Upper lobe of left lung (tissue), 4 donors: Measurements from ENCODE around the gene TFIP11.

Experiments
- CTCF ChIP-seq, 6 experiments: fragments of 450-650 bp in 4 of 6; fragments of 200-600 bp in 2 of 6; sonication (generic) in 2 of 6; IDR thresholded peaks; one replicate each; pipeline ENCODE4 v1.5.1; 2016 to 2019; ENCODE audit warnings: antibody characterized with exemption in 6 of 6
- EP300 ChIP-seq, 4 donors: sonication (generic); formaldehyde crosslinking; IDR thresholded peaks; one replicate each; pipeline ENCODE4 v1.5.1; 2017; ENCODE audit warnings: antibody characterized with exemption in 4 of 4, control low read depth in 2 of 4
- POLR2AphosphoS5 ChIP-seq, 2 donors: sonication (generic); formaldehyde crosslinking; IDR thresholded peaks; one replicate each; pipeline ENCODE4 v1.5.1; 2017; ENCODE audit warnings: antibody characterized with exemption in 2 of 2

DNA sequence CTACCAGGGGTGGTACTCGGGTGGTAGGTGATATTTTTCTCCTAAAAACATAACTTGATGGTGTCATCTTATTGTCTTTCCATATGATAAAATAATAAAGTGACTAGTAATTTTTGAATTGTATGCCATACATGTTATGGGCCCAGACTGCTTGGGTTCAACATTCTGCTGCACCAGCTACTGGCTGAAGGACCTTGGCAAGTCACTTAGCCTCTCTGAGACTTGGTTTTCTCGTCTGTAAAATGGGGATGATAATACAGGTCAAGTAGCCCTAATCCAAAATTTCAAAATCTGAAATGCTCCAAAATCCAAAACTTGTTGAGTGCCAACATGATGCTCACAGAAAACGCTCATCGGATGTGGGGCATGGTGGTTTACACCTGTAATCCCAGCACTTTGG, 35.6 kb upstream of the TFIP11 start:
- TF ChIP-seq POLR2AphosphoS5 (IDR thresholded peaks at IDR 0.05): no peak
- TF ChIP-seq EP300 (IDR thresholded peaks at IDR 0.05): no peak
- TF ChIP-seq CTCF (IDR thresholded peaks at IDR 0.05): no peak
